Breast epithelium (tissue), 4 donors: Measurements from ENCODE around the gene POP4. TPM values are rescaled to one million over a fixed set of nuclear protein-coding genes. Genes with fewer than 3 reads are reported as not detected.

ENCODE experiments used
- DNase-seq, 2 donors: peaks; one replicate each; pipeline ENCODE4 v3.0.0-alpha.2; 2019; ENCODE audit warnings: low spot score in 2 of 2
- H3K27ac ChIP-seq, 2 donors: fragments of 200-600 bp; sonication (generic) in 1 of 2; one replicate each; pipeline ENCODE4 v1.5.1; 2016 to 2019; ENCODE audit warnings: mild to moderate bottlenecking in 1 of 2
- H3K27me3 ChIP-seq, 2 donors: fragments of 200-600 bp; sonication (generic) in 1 of 2; one replicate each; pipeline versions ENCODE4 v1.5.1 to v1.6.0; 2017 to 2019; ENCODE audit warnings: control low read depth in 1 of 2, mild to moderate bottlenecking in 1 of 2
- H3K36me3 ChIP-seq: fragments of 200-600 bp; one replicate; pipeline ENCODE4 v1.5.1; 2019
- H3K4me1 ChIP-seq, 2 donors: fragments of 200-600 bp; sonication (generic); one replicate each; pipeline ENCODE4 v1.5.1; 2016 to 2019; ENCODE audit warnings: control low read depth in 1 of 2
- H3K4me3 ChIP-seq, 3 donors: fragments of 200-600 bp; sonication (generic); 1 replicate in 2 of 3; 2 replicates in 1 of 3; pipeline ENCODE4 v1.5.1; 2016 to 2019; ENCODE audit warnings: mild to moderate bottlenecking in 3 of 3, moderate library complexity in 2 of 3
- H3K9me3 ChIP-seq, 2 donors: fragments of 200-600 bp; sonication (generic) in 1 of 2; one replicate each; pipeline ENCODE4 v1.5.1; 2016 to 2019; ENCODE audit warnings: control low read depth in 1 of 2
- CTCF ChIP-seq, 3 donors: fragments of 450-650 bp; IDR thresholded peaks; one replicate each; pipeline ENCODE4 v1.5.1; 2016 to 2017; ENCODE audit warnings: antibody characterized with exemption in 3 of 3, mild to moderate bottlenecking in 3 of 3, moderate library complexity in 3 of 3
- POLR2A ChIP-seq: fragments of 450-650 bp; IDR thresholded peaks from one replicate; pipeline ENCODE4 v1.6.1; 2016; ENCODE audit warnings: antibody characterized with exemption, mild to moderate bottlenecking, moderate library complexity
- POLR2AphosphoS5 ChIP-seq, 3 donors: sonication (generic); formaldehyde crosslinking; IDR thresholded peaks; one replicate each; pipeline ENCODE4 v1.6.1; 2017; ENCODE audit warnings: antibody characterized with exemption in 3 of 3
- intact Hi-C: fragments of 100-400 bp; cut with DNase I; formaldehyde crosslinking; loops from one replicate; pipeline ENCODE4 v1.15.1; 2023; ENCODE audit warnings: low total_unique reads
- total RNA-seq, 3 donors: library from RNA; depleted of rRNA; stranded (reverse); fragments of >200 nt; gene quantifications; one replicate each; pipeline ENCODE4 v1.1.0, GENCODE V29; 2016

POP4 gene
- total RNA-seq, 3 donors from 2014 or later = 52.1 to 63.7 (median 58.7) TPM

GRCh38 chr19:29587059-29587458 lies 19.0 kb upstream of the POP4 start:
- DNase-seq = peak in 1 of 2 donors; percentile 15
- TF ChIP-seq POLR2AphosphoS5 (IDR thresholded peaks at IDR 0.05) (no peak), POLR2A (no peak), CTCF (IDR thresholded peaks at IDR 0.05) (no peak)
- peaks cover 0 to 33% of the 10 kb centered on the region in 2 donors for H3K27me3 ChIP-seq
- no peak overlapping the region for H3K27ac ChIP-seq
- H3K36me3 ChIP-seq = no peaks in the 10 kb centered on the region
- H3K9me3 ChIP-seq = no peaks in the 10 kb centered on the region
- no peaks in the 10 kb centered on the region for H3K4me1 ChIP-seq
- H3K4me3 ChIP-seq = no peak overlapping the region
- intact Hi-C loops = no loop called here

- TF ChIP-seq POLR2AphosphoS5 (IDR thresholded peaks at IDR 0.05) (no peak), POLR2A (no peak), CTCF (IDR thresholded peaks at IDR 0.05) (no peak)
- intact Hi-C loops = no loop called here
Measured at GRCh38 chr19:29587518-29587986, 18.5 kb upstream of the POP4 start.

GRCh38 chr19:29588095-29588494 lies 18.0 kb upstream of the POP4 start:
- Histone ChIP-seq H3K4me3 (no peak overlapping the region), H3K27ac (no peak overlapping the region), H3K36me3 (no peaks in the 10 kb centered on the region), H3K4me1 (no peaks in the 10 kb centered on the region), H3K27me3 (peaks cover 0 to 39% of the 10 kb centered on the region in 2 donors), H3K9me3 (no peaks in the 10 kb centered on the region)
- TF ChIP-seq POLR2AphosphoS5 (IDR thresholded peaks at IDR 0.05) (no peak), POLR2A (no peak), CTCF (IDR thresholded peaks at IDR 0.05) (no peak)
- intact Hi-C loops = no loop called here
- no peak for DNase-seq

More at GRCh38 chr19:29587518-29587986, 18.5 kb upstream of the POP4 start:
- H3K36me3 ChIP-seq = no peaks in the 10 kb centered on the region
- H3K27ac ChIP-seq = no peak overlapping the region
- peaks cover 0 to 37% of the 10 kb centered on the region in 2 donors for H3K27me3 ChIP-seq
- H3K4me1 ChIP-seq = no peaks in the 10 kb centered on the region
- DNase-seq = peak in 1 of 2 donors; percentile 45
- no peaks in the 10 kb centered on the region for H3K9me3 ChIP-seq
- H3K4me3 ChIP-seq = no peak overlapping the region

- Histone ChIP-seq H3K27ac (no peak overlapping the region), H3K9me3 (no peaks in the 10 kb centered on the region), H3K4me3 (no peak overlapping the region), H3K4me1 (no peaks in the 10 kb centered on the region), H3K27me3 (peaks cover 0 to 50% of the 10 kb centered on the region in 2 donors), H3K36me3 (no peaks in the 10 kb centered on the region)
- intact Hi-C loops = no loop called here
- TF ChIP-seq CTCF (IDR thresholded peaks at IDR 0.05) (no peak), POLR2AphosphoS5 (IDR thresholded peaks at IDR 0.05) (no peak), POLR2A (no peak)
- DNase-seq = peak in 1 of 2 donors; percentile 7
Measured at GRCh38 chr19:29590278-29590677, 15.8 kb upstream of the POP4 start.

GRCh38 chr19:29591670-29592069 lies 14.4 kb upstream of the POP4 start:
- TF ChIP-seq POLR2AphosphoS5 (IDR thresholded peaks at IDR 0.05) = no peak
- Histone ChIP-seq H3K9me3 (no peaks in the 10 kb centered on the region), H3K27me3 (peaks cover 0 to 61% of the 10 kb centered on the region in 2 donors), H3K4me1 (no peaks in the 10 kb centered on the region), H3K36me3 (no peaks in the 10 kb centered on the region), H3K4me3 (no peak overlapping the region), H3K27ac (no peak overlapping the region)
- intact Hi-C loops = no loop called here
- DNase-seq = peak in 1 of 2 donors; percentile 43

- intact Hi-C loops = no loop called here
Measured at GRCh38 chr19:29593869-29594268, 12.2 kb upstream of the POP4 start.

More at GRCh38 chr19:29593869-29594268, 12.2 kb upstream of the POP4 start:
- Histone ChIP-seq H3K27ac (no peak overlapping the region), H3K36me3 (no peaks in the 10 kb centered on the region), H3K4me1 (no peaks in the 10 kb centered on the region), H3K9me3 (no peaks in the 10 kb centered on the region), H3K4me3 (no peak overlapping the region), H3K27me3 (peaks cover 0 to 74% of the 10 kb centered on the region in 2 donors)
- DNase-seq = no peak
- TF ChIP-seq POLR2A (no peak), POLR2AphosphoS5 (IDR thresholded peaks at IDR 0.05) (no peak), CTCF (IDR thresholded peaks at IDR 0.05) (no peak)
